Lower lobe of right lung (tissue), 2 donors: Measurements from ENCODE around the gene TMEM187. TPM values are rescaled to one million over a fixed set of nuclear protein-coding genes. Genes with fewer than 3 reads are reported as not detected.

ENCODE experiments used
- ATAC-seq, 2 donors: fragments of 200-7000 bp; cut with Tn5 transposase; one replicate each; pipeline ENCODE4 v1.9.1; 2020 to 2022; ENCODE audit warnings: mild to moderate bottlenecking in 2 of 2, moderate library complexity in 2 of 2
- DNase-seq: peaks from one replicate; pipeline ENCODE4 v3.0.0-alpha.2; 2020
- H3K27ac ChIP-seq: fragments of 200-600 bp; one replicate; pipeline ENCODE4 v1.8.0; 2022
- H3K27me3 ChIP-seq: fragments of 200-600 bp; one replicate; pipeline ENCODE4 v1.8.0; 2022; ENCODE audit warnings: low read depth
- H3K36me3 ChIP-seq: fragments of 200-600 bp; one replicate; pipeline ENCODE4 v1.8.0; 2022; ENCODE audit warnings: mild to moderate bottlenecking
- H3K4me1 ChIP-seq: fragments of 200-600 bp; one replicate; pipeline ENCODE4 v1.8.0; 2022
- H3K4me3 ChIP-seq: fragments of 200-600 bp; one replicate; pipeline ENCODE4 v1.8.0; 2022; ENCODE audit warnings: mild to moderate bottlenecking
- H3K9me3 ChIP-seq: fragments of 200-600 bp; one replicate; pipeline ENCODE4 v1.8.0; 2022
- intact Hi-C: fragments of 100-400 bp; cut with DNase I; formaldehyde crosslinking; loops from one replicate; pipeline ENCODE4 v1.11.0; 2022
- total RNA-seq: library from RNA; stranded (reverse); fragmentation: NEBNext Ultra II Directional; extraction: Animal tissue kit (Norgen Biotek cat#: 25700); gene quantifications from one replicate; pipeline ENCODE4 v1.2.1, GENCODE V29; 2021
- TF ChIP-seq, protein P1 (sequence below): fragments of 200-600 bp; IDR thresholded peaks from one replicate; pipeline ENCODE4 v1.8.0; 2022; ENCODE audit warnings: antibody characterized with exemption, mild to moderate bottlenecking
- donor health status: DM: no; HTN: yes; CAD: no; lungs with severe emphysema.

The TMEM187 gene
- total RNA-seq, 1 donor from 2014 or later: 7.6 TPM

DNA sequence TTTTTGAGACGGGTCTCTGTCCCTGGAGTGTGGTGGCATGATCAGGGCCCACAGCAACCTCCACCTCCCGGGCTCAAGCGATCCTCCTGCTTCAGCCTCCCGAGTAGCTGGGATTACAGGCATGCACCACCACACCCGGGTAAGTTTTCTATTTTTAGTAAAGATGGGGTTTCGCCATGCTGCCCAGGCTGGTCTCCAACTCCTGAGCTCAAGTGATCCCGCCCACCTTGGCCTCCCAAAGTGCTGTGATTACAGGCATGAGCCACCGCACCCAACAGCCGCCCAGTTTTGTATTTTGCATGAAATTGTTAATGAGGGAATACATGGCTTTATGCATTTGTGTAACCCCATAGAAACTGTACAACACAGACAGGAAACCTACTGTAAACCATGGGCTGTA is 43.7 kb upstream of the TMEM187 start:
- DNase-seq (no peak), ATAC-seq (no peak)
- peaks cover 34% of the 10 kb centered on the region for H3K36me3 ChIP-seq
- H3K4me1 ChIP-seq: peaks cover 26% of the 10 kb centered on the region
- peak overlapping the region; percentile 34 for H3K4me3 ChIP-seq
- TF ChIP-seq, protein P1, sequence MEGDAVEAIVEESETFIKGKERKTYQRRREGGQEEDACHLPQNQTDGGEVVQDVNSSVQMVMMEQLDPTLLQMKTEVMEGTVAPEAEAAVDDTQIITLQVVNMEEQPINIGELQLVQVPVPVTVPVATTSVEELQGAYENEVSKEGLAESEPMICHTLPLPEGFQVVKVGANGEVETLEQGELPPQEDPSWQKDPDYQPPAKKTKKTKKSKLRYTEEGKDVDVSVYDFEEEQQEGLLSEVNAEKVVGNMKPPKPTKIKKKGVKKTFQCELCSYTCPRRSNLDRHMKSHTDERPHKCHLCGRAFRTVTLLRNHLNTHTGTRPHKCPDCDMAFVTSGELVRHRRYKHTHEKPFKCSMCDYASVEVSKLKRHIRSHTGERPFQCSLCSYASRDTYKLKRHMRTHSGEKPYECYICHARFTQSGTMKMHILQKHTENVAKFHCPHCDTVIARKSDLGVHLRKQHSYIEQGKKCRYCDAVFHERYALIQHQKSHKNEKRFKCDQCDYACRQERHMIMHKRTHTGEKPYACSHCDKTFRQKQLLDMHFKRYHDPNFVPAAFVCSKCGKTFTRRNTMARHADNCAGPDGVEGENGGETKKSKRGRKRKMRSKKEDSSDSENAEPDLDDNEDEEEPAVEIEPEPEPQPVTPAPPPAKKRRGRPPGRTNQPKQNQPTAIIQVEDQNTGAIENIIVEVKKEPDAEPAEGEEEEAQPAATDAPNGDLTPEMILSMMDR: no peak
- intact Hi-C loops: no loop called here
- H3K9me3 ChIP-seq: no peaks in the 10 kb centered on the region
- no peaks in the 10 kb centered on the region for H3K27me3 ChIP-seq
- peak overlapping the region; percentile 95 for H3K27ac ChIP-seq

DNA sequence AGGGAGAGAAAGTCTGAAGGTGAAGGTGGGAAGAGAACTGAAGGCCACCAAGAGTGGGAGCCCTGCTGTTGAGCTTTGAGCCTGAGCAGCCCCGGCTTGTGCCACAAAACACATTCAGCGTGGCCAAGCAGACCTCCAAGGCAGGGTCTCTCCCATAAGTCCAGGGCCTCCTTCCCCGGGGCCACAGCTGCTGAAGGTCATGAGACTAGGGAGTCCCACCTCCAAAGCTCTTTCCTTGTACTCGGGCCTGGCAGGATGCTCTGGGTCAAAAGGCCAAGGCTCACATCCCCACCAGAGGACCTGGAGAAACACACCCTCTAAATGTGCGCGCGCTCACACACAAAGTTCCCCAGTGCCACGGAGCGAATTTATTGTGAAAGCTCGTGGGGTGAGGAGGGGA is 43.0 kb upstream of the TMEM187 start:
- no peak overlapping the region for H3K27ac ChIP-seq

DNA sequence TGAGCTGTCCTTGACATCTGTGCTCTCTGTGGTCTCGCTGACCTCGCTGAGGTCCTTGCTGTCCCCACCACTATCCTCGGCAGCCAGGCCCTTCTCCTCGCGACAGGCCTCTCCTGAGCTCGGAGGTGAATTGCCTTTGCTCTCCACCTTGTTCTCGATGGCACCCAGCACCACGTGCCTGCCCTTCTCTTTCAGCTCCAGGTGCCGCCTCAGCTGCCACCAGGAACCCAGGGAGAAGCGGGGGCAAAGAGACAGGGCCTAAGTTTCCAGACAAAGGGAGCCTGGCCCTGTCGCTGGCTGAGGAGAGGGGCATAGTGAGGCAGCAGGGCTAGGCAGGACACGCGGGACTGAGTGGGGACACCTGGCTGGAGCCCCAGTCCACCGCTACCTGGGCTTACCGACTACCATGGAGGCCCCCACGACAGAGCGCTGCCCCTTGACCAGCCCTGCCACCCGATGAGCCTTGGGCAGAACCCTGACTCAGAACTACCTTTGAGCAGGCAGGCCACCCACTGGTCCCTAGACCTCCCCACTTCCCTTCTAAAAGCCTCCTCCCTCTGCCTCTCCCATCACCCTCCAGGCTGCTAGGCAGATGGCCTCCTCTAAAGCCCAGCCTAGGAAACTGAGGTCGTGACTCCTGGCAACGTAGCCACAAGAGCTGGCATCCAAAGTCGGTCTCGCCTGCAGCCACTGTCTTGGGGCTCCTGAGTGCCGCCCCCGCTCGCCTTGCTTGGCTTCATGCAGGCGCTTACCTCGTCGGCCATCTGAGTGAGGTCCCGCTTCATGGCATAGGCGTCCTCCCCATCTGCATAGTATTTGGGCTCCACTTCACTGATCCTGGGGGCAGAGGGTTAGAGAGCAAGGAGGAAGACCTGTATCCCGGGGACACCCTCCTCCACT is 42.3 kb upstream of the TMEM187 start:
- Histone ChIP-seq H3K4me3 (no peak overlapping the region), H3K27me3 (no peaks in the 10 kb centered on the region), H3K36me3 (peaks cover 34% of the 10 kb centered on the region), H3K9me3 (no peaks in the 10 kb centered on the region), H3K4me1 (peaks cover 28% of the 10 kb centered on the region), H3K27ac (no peak overlapping the region)
- no peak for DNase-seq
- intact Hi-C loops: no loop called here
- TF ChIP-seq, protein P1: no peak
- no peak for ATAC-seq

More for the DNA sequence above, 43.0 kb upstream of the TMEM187 start:
- TF ChIP-seq, protein P1: no peak
- Histone ChIP-seq H3K9me3 (no peaks in the 10 kb centered on the region), H3K4me3 (no peak overlapping the region), H3K4me1 (peaks cover 28% of the 10 kb centered on the region), H3K27me3 (no peaks in the 10 kb centered on the region), H3K36me3 (peaks cover 34% of the 10 kb centered on the region)
- intact Hi-C loops: no loop called here
- ATAC-seq (no peak), DNase-seq (no peak)

DNA sequence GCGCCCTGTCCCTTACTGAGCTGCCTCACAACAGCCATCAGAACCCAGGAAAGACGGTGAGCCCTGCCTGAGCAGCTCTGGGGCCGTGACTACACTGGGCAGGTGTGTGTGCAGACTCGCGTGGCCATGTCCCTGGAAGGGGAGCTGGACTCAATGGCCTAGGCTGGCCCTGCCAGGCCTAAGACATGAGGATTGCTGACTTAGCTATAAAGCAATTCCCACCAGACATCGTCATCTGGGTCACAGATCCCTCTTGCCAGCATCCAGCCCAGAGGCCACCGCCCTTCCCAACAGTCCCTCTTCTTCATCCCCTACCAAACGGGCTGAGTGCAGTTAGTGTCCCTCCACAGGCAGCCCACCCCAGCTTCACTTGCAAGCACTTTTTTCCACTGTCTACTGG is 41.4 kb upstream of the TMEM187 start:
- DNase-seq (no peak), ATAC-seq (no peak)
- Histone ChIP-seq H3K36me3 (peaks cover 34% of the 10 kb centered on the region), H3K27ac (no peak overlapping the region), H3K9me3 (no peaks in the 10 kb centered on the region), H3K4me1 (peaks cover 28% of the 10 kb centered on the region), H3K27me3 (no peaks in the 10 kb centered on the region), H3K4me3 (no peak overlapping the region)
- intact Hi-C loops: no loop called here
- TF ChIP-seq, protein P1: no peak

DNA sequence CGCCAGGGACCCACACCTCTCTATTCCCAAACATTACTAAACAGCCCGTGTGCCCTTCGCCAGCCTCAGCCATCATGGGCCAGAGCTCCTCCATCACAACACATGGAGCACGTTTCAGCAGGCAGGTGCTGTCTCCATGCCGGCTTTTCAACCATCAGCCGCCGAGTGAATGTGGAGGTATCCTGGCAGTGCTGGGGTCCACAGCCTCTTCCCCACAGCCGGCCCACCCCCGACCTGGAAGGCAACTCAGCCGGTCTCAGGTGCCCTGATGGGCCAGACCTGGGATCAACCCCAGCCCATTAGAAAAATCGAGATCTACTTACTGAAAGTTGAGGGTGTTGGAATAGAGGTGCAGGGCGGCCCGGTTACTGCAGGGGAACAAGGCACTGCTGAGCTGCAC is 40.8 kb upstream of the TMEM187 start:
- TF ChIP-seq, protein P1: no peak
- Histone ChIP-seq H3K36me3 (peaks cover 34% of the 10 kb centered on the region), H3K9me3 (no peaks in the 10 kb centered on the region), H3K27me3 (no peaks in the 10 kb centered on the region), H3K4me3 (no peak overlapping the region), H3K4me1 (peaks cover 26% of the 10 kb centered on the region), H3K27ac (no peak overlapping the region)
- DNase-seq (no peak), ATAC-seq (no peak)
- intact Hi-C loops: no loop called here
